Fibroblast of skin of back (primary cell): ENCODE measurements around the gene DDX19B.

Source experiments
- DNase-seq: peaks from one replicate; pipeline ENCODE4 v3.0.0-alpha.2; 2013

Gene DDX19B

DNA sequence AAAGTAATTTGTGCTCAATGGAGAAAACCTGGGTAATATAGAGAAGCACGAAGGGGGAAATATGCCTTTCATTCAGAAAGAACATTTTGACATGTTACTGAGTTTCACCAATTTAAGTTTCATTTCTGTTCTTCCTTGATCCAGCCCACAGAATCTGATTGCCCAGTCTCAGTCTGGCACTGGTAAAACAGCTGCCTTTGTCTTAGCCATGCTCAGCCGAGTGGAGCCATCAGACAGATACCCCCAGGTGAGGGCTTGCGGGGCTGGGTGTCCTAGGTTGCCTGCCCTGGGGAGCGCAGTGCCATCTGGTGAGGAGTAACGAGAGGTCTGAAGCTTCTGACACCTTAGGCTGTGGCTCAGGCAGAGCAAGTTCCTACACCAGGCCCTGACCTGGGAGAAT is 65.4 kb downstream of the DDX19B start:
- no peak for DNase-seq

DNA sequence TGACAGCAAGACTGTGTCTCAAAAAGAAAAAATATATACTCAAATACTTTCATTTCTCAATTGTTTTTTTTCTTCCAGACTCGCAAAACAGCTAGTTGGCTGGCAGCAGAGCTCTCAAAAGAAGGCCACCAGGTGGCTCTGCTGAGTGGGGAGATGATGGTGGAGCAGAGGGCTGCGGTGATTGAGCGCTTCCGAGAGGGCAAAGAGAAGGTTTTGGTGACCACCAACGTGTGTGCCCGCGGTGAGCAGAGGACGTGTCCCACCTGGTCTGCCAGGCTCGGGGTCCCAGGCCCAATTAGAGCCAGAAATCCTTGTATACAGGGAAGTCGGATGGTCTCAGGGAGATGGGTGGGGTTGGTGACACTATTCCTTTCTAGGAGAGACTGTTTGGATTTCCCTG is 71.2 kb downstream of the DDX19B start:
- DNase-seq: peak; percentile 27

DNA sequence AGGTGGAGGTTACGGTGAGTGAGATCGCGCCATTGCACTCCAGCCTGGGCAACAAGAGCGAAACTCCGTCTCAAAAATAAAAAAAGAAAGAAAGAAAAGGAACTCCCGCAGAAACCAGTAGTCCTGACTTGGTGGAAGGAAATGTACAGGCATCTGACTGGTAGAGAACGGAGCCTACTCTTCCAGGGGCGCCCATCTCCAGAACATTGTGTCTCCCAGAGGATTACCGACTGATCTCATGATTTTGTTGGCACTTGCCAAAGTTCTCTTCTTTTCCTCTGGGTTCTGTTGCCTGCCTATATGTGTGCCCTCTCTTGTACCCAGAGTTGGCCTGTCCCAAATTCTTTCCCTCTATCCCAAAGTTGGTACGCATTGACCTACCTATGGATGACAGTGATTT is 71.9 kb downstream of the DDX19B start:
- no peak for DNase-seq

DNA sequence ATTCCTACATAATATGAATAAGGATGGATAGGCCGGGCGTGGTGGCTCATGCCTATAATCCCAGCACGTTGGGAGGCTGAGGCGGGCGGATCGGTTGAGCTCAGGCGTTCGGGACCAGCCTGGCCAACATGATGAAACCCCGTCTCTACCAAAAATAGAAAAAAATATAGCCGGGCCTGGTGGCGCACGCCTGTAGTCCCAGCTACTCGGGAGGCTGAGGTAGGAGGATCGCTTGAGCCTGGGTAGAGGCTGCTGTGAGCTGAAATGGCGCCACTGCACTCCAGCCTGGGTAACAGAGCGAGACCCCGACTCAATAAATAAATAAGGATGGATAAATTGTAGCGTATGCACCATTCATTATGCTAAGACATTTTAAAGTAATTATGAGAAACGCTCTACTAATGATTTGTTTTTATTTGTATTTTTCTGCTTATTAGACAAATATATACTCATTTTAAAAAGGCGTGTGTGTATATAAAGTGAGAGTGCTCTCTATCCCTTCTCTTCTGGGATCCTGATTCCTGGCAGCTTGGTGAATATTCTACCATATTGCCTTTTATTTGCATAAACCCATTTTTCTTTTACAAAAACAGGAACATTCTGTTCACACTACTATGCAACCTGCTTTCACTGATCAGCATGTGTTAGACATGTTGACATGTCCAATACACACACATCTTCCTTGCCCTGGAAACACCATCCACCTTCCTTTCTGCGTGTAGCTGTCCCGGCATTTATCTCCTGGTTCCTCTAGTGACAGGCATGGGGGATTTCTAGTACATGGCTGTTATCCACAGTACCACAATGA is 74.1 kb downstream of the DDX19B start:
- DNase-seq: no peak

DNA sequence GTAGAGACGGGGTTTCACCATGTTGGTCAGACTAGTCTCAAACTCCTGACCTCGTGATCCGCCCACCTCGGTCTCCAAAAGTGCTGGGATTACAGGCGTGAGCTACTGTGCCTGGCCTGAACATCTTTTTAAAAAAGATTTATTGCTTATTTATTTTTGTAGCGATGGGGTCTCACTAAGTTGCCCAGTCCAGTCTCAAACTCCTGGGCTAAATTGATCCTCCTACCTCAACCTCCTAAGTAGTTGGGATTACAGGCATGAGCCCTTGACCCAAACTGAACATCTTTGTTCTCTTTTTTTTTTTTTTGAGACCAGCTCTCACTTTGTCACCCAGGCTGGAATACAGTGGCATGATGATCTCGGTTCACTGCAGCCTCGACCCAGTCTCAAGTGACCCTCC is 75.2 kb downstream of the DDX19B start:
- DNase-seq: no peak

DNA sequence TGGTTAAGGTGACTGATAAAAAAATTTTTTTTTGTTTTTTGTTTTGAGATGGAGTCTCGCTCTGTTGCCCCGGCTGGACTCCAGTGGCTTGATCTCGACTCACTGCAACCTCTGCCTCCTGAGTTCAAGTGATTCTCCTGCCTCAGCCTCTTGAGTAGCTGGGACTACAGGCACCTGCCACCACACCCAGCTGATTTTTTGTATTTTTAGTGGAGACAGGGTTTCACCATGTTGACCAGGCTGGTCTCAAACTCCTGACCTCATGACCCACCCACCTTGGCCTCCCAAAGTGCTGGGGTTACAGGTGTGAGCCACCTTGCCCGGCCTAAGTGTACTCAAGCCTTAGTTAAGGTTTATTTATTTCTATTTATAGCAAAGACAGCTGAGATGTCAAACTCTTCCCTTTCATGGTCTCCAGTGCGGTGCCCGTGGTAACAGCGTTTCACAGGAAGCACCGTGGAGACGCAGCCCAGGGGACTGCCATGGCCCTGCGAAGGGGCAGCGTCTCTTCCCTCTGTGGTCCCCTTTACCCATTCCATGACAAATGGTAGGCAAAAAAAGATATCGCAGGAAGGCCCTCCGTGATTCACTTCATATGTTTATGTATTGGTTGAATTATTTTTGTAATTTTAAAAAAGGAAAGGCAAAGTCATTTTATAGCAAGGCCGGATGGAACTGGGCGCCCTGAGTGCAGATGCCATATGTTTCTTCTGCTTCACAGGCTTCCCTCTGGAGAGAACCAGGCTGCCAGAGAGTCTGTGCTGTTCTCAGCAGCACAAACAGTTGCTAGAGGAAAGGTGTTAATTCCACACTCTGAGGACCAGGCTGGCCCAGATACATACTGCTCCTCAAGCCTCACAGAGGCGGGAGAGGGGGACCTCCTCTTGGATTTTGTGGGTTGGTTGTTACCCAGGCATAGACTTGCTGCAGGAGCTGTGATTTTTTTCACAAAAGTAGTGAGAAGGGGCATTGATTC is 76.9 kb downstream of the DDX19B start:
- no peak for DNase-seq

DNA sequence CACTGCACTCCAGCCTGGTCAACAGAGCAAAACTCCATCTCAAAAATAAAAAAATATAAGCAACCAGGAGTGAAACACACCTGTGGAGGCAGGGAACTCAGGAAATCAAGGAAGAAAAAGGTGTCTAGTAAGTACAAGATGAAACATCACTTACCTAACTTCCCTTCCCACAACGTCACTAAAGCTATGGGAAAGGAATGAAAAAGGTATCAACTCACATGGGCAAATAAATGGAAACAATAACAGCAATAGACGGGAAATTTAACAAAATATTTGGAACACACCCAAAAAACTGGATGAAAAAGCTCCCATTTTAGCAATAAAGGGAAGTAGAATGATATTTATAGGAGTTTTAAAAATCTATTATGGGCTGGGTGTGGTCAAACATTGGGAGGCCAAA is 78.8 kb downstream of the DDX19B start:
- no peak for DNase-seq

DNA sequence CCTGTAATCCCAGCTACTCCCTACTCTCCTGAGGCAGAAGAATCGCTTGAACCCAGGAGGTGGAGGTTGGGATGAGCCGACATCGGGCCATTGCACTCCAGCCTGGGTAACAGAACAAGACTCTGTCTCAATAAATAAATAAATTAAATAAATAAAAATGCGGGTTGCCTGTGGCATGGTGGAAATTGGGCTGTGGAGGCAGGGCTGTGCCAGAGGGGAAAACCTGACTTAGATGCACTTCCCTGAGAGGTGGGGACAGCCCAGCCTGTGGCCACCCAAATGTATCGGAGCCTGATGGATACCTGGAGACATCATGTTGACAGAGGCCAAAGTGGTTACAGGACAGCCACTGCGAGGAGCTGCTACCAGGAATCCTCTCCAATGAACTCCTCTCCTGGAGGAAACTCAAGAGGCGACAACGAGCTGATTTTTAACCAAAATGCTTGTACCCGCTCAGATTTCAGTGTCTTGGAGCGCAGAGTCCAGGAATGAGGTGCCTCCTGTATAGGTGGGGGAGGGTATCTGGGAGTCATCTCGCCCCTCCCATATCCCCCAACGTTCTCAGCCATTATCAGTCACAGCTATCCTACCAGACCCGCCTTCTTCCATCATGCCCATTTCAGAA is 80.0 kb downstream of the DDX19B start:
- no peak for DNase-seq

DNA sequence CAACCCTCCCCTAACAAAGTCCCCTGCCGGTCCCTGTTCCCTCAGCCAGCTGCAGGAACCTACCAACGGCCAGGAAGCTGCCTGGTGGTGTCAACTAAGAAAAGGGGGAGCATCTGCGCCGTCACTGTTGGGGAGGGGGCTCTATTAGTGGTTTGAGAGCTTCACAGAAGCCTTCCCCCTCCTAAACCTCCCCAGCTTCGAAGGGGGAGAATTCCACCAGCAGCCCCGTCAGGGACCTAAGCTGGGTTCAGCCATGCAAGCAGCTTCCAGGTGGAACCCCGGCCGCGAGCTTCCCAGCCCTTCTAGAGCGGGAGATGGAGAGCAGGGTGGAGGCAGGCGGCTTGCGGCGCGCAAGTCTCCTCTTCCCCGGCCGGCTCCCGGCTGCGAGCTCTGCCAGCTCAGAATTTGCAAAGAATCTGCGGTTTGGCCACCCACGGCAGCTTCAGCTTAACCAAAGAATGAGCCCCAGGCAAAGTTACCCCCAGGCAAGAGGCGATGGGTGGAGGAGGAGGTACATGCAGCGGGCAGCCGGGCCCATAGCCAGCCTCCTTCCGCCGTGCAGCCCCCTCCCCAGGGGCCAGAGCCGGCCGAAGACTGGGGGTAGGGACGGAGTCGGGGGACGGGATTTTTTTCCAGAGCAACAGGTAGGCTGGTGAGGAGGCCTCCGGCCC is 81.4 kb downstream of the DDX19B start:
- peak; percentile 95 for DNase-seq

DNA sequence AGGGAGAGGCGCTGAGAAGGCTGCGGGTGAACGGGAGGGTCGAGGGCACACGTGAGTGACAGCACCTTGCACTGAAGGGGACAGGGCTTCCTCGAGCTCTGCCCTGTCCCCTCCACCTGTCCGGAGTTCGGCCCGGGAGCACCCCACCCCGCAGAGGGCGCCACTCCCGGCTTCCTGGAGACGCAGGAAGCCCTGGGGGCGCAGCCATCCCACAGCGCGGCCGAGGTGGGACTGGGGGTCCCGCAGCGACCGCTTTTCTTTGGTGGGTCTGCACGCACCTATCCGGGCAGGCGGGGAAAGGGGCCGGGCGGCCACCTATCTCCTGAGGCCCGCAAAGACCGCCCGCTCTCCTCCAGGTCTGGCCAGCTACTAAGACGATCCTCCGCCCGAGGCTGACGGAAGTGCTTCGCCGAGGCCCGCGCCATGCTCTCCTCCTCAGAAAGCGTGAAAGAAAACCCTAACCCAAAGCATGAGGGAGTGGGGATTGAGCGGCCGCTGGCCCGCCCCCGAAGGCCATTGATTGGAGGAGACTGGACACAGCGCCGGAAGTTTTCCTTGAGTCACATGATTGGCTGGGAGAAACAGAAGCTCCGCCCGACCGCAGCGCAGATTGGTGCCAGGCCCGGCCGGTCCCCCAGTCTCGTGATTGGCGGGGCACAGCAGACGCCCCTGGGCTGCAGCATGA is 82.1 kb downstream of the DDX19B start:
- DNase-seq: peak; percentile 98

DNA sequence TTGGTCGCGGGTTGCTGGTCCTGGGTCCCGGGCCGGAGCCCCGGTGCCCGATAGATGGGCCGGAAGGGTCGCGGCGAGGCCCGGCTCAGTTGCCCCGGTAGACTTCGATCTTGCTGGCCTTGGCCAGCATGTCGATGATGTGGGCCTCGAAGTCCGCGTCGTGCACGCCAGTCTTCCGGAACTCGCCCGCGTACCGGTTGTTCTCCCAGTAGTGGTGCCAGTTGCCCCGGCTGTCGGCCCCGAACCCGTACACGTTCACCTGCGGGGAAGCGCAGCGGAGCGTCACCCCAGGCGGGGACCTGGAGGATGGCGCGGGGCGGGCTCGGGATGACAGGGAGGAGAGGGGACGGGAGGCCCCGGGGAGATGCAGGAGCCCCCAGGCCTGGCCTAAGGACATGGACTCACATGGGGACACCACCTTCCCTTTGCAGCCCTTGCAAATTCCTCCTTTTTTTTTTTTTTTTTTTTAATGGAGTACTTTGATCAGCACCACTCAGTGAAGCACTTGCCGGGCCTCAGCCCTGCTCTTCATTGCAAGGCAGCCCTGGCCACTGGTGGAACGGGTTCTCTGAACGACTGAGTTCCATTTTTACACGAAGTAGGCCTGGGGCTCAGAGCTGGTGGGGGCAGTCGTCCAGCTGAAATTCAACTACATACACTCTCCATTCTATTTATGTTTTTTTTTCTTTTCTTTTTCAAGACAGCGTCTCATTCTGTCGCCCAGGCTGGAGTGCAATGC is 82.8 kb downstream of the DDX19B start:
- no peak for DNase-seq

DNA sequence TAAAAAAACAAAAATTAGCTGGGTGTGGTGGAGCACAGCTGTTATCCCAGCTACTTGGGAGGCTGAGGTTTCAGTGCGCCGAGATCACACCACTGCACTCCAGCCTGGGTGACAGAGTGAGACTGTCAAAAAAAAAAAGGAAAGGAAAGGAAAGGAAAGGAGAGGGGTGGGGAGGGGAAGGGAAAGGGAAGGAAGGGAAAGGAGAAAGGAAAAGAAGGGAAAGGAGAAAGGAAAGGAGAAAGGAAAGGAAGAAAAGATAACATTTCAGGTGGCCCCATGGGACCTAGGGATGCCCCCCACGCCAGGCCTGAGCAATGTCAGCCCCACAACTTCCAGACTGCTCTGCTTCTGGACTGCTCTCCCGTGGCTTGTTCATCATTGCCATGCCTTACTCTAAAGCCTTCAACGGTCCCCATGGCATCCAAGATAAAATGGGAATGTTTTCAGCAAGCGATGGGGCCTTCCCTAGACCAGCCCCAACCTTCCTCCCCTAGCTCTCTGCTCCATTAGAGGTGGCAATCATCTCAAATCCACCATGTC is 84.5 kb downstream of the DDX19B start:
- no peak for DNase-seq
